Common myeloid progenitor, CD34-positive (primary cell): Measurements from ENCODE around the gene ALX4.

Experiments used
- CTCF ChIA-PET: fragments of 350-600 bp; sonication (Branson Sonifier 250); formaldehyde crosslinking; loops from one replicate; lab custom pipeline; 2021; ENCODE audit warnings: antibody characterized with exemption; lab: Charles Lee
- POLR2A ChIA-PET: fragments of 350-600 bp; sonication (Branson Sonifier 250); formaldehyde crosslinking; loops from one replicate; lab custom pipeline; 2021; ENCODE audit warnings: antibody characterized with exemption; lab: Charles Lee
- DNase-seq, 3 donors: peaks; one replicate each; pipeline versions ENCODE4 v3.0.0 to v3.0.0-alpha.2; 2013
- H3K27ac ChIP-seq, 2 experiments: 1 replicate in 1 of 2; 2 replicates in 1 of 2; pipeline ENCODE4 v1.7.0; 2013; ENCODE audit warnings: inconsistent platforms in 2 of 2, low read length in 2 of 2, mild to moderate bottlenecking in 2 of 2, low read depth in 1 of 2, moderate library complexity in 1 of 2; ENCODE audit not compliant: severe bottlenecking in 2 of 2, insufficient read depth in 1 of 2, poor library complexity in 1 of 2
- H3K27me3 ChIP-seq, 5 experiments: replicated peaks in 2 of 5; 1 replicate in 3 of 5; 2 replicates in 2 of 5; pipeline versions ENCODE4 v1.6.1 to v1.7.0; 2013; ENCODE audit warnings: low read length in 4 of 5, mild to moderate bottlenecking in 2 of 5, moderate library complexity in 2 of 5, inconsistent platforms in 1 of 5; ENCODE audit not compliant: insufficient read depth in 5 of 5, control insufficient read depth in 4 of 5
- H3K36me3 ChIP-seq, 4 experiments: 1 replicate in 2 of 4; 2 replicates in 2 of 4; pipeline versions ENCODE4 v1.6.1 to v1.7.0; 2013; ENCODE audit warnings: low read length in 3 of 4, control low read depth in 1 of 4, mild to moderate bottlenecking in 1 of 4; ENCODE audit not compliant: control insufficient read depth in 4 of 4, insufficient read depth in 4 of 4
- H3K4me1 ChIP-seq, 4 experiments: 1 replicate in 3 of 4; 2 replicates in 1 of 4; pipeline versions ENCODE4 v1.6.1 to v1.7.1; 2013; ENCODE audit warnings: low read length in 3 of 4, mild to moderate bottlenecking in 3 of 4, control low read depth in 1 of 4, inconsistent platforms in 1 of 4, moderate library complexity in 1 of 4; ENCODE audit not compliant: control insufficient read depth in 4 of 4, insufficient read depth in 4 of 4; ENCODE audit errors: control extremely low read depth in 1 of 4
- H3K4me3 ChIP-seq, 7 experiments: 1 replicate in 4 of 7; 2 replicates in 3 of 7; pipeline versions ENCODE4 v1.5.1 to v1.7.0; 2013; ENCODE audit warnings: mild to moderate bottlenecking in 7 of 7, low read length in 6 of 7, moderate library complexity in 6 of 7, inconsistent platforms in 2 of 7, low read depth in 2 of 7, control low read depth in 1 of 7; ENCODE audit not compliant: insufficient read depth in 4 of 7, control insufficient read depth in 1 of 7; ENCODE audit errors: extremely low read depth in 1 of 7
- H3K9me3 ChIP-seq, 5 experiments: 1 replicate in 4 of 5; 2 replicates in 1 of 5; pipeline versions ENCODE4 v1.6.1 to v1.7.1; 2013; ENCODE audit warnings: low read length in 4 of 5, mild to moderate bottlenecking in 2 of 5, inconsistent platforms in 1 of 5, low read depth in 1 of 5, moderate library complexity in 1 of 5; ENCODE audit not compliant: control insufficient read depth in 4 of 5, insufficient read depth in 2 of 5; ENCODE audit errors: control extremely low read depth in 1 of 5
- WGBS: methylation state at CpG from one replicate; pipeline ENCODE4 v1.1.5; 2013; ENCODE audit not compliant: insufficient coverage; 5-methylcytosine and 5-hydroxymethylcytosine counted together

Gene ALX4

GRCh38 chr11:44236296-44236695, 73.6 kb downstream of the ALX4 start:
- H3K4me3 ChIP-seq, result no peak overlapping the region
- 90% methylated on average over 2 of the region's 2 CpGs for WGBS

GRCh38 chr11:44235765-44236201, 74.2 kb downstream of the ALX4 start:
- no peak overlapping the region for H3K27ac ChIP-seq
- 100% methylated on average over 5 of the region's 8 CpGs for WGBS
- ChIA-PET CTCF (no interaction called here), POLR2A (interaction anchor here (0.6 to 1.2 kb wide), 2 partner anchors 28 to 437 kb away, joined by 3 read pairs; no protein-coding TSS in a partner anchor)
- peaks cover 2 to 27% (median 8%) of the 10 kb centered on the region in 4 experiments for H3K36me3 ChIP-seq
- DNase-seq, result no peak
- H3K4me1 ChIP-seq, result no peaks in the 10 kb centered on the region
- no peak overlapping the region for H3K4me3 ChIP-seq
- H3K9me3 ChIP-seq, result no peaks in the 10 kb centered on the region
- no peaks in the 10 kb centered on the region for H3K27me3 ChIP-seq

More at GRCh38 chr11:44236296-44236695, 73.6 kb downstream of the ALX4 start:
- DNase-seq, result no peak
- ChIA-PET POLR2A (interaction anchor here (1.2 kb wide), 1 partner anchor 29 kb away, joined by 3 read pairs; no protein-coding TSS in a partner anchor), CTCF (no interaction called here)
- H3K27me3 ChIP-seq, result no peaks in the 10 kb centered on the region
- H3K27ac ChIP-seq, result no peak overlapping the region
- H3K4me1 ChIP-seq, result no peaks in the 10 kb centered on the region
- H3K36me3 ChIP-seq, result peaks cover 2 to 27% (median 8%) of the 10 kb centered on the region in 4 experiments
- no peaks in the 10 kb centered on the region for H3K9me3 ChIP-seq

GRCh38 chr11:44229624-44230023, 80.3 kb downstream of the ALX4 start:
- ChIA-PET POLR2A (no interaction called here), CTCF (interaction anchor here (1.5 kb wide), 1 partner anchor 38 kb away, joined by 3 read pairs; no protein-coding TSS in a partner anchor)
- peaks cover 0 to 2% (median 0%) of the 10 kb centered on the region in 4 experiments for H3K36me3 ChIP-seq
- H3K4me3 ChIP-seq, result no peak overlapping the region
- no peak for DNase-seq
- no peaks in the 10 kb centered on the region for H3K9me3 ChIP-seq
- no peaks in the 10 kb centered on the region for H3K4me1 ChIP-seq
- no peaks in the 10 kb centered on the region for H3K27me3 ChIP-seq
- no peak overlapping the region for H3K27ac ChIP-seq
- WGBS, result no CpG with 5 or more reads among the region's 3 CpGs

GRCh38 chr11:44229098-44229497, 80.8 kb downstream of the ALX4 start:
- Histone ChIP-seq H3K9me3 (no peaks in the 10 kb centered on the region), H3K36me3 (peaks cover 0 to 2% (median 0%) of the 10 kb centered on the region in 4 experiments), H3K27me3 (no peaks in the 10 kb centered on the region), H3K4me3 (no peak overlapping the region), H3K4me1 (no peaks in the 10 kb centered on the region), H3K27ac (no peak overlapping the region)
- POLR2A ChIA-PET, result no interaction called here
- WGBS, result 100% methylated on average over 3 of the region's 4 CpGs
- no peak for DNase-seq
- CTCF ChIA-PET, result interaction anchor here (1.5 kb wide), 1 partner anchor 37 kb away, joined by 3 read pairs; no protein-coding TSS in a partner anchor

- peaks cover 0 to 2% (median 0%) of the 10 kb centered on the region in 4 experiments for H3K36me3 ChIP-seq
- no peaks in the 10 kb centered on the region for H3K9me3 ChIP-seq
- H3K27me3 ChIP-seq, result no peaks in the 10 kb centered on the region
- 98% methylated on average over 6 of the region's 6 CpGs for WGBS
- H3K27ac ChIP-seq, result no peak overlapping the region
- POLR2A ChIA-PET, result no interaction called here
- no peak for DNase-seq
- CTCF ChIA-PET, result interaction anchor here (1.0 to 1.5 kb wide), 2 partner anchors 37 to 312 kb away, joined by 3 read pairs; no protein-coding TSS in a partner anchor
- H3K4me1 ChIP-seq, result no peaks in the 10 kb centered on the region
- H3K4me3 ChIP-seq, result no peak overlapping the region
Measured at GRCh38 chr11:44228379-44228778, 81.6 kb downstream of the ALX4 start.

GRCh38 chr11:44226945-44227344, 83.0 kb downstream of the ALX4 start:
- Histone ChIP-seq H3K4me3 (no peak overlapping the region), H3K27ac (no peak overlapping the region), H3K36me3 (peaks cover 0 to 2% (median 0%) of the 10 kb centered on the region in 4 experiments), H3K27me3 (no peaks in the 10 kb centered on the region), H3K4me1 (no peaks in the 10 kb centered on the region), H3K9me3 (no peaks in the 10 kb centered on the region)
- POLR2A ChIA-PET, result no interaction called here
- WGBS, result 76% methylated on average over 3 of the region's 4 CpGs
- no peak for DNase-seq
- CTCF ChIA-PET, result interaction anchor here (1.4 kb wide), 1 partner anchor 10 kb away, joined by 3 read pairs; no protein-coding TSS in a partner anchor

- no peak overlapping the region for H3K27ac ChIP-seq
- peaks cover 0 to 2% (median 0%) of the 10 kb centered on the region in 4 experiments for H3K36me3 ChIP-seq
- no peaks in the 10 kb centered on the region for H3K9me3 ChIP-seq
- ChIA-PET POLR2A (no interaction called here), CTCF (interaction anchor here (1.4 kb wide), 1 partner anchor 9 kb away, joined by 3 read pairs; no protein-coding TSS in a partner anchor)
- H3K27me3 ChIP-seq, result no peaks in the 10 kb centered on the region
- no peaks in the 10 kb centered on the region for H3K4me1 ChIP-seq
- DNase-seq, result no peak
- WGBS, result 86% methylated on average over 2 of the region's 2 CpGs
- H3K4me3 ChIP-seq, result no peak overlapping the region
Measured at GRCh38 chr11:44226490-44226889, 83.4 kb downstream of the ALX4 start.
